Esophagus muscularis mucosa (tissue), 4 donors: ENCODE data around the gene WNT1. TPM values are rescaled to one million over a fixed set of nuclear protein-coding genes. Genes with fewer than 3 reads are reported as not detected.

ENCODE experiments used
- DNase-seq: peaks from one replicate; pipeline ENCODE4 v3.0.0-alpha.2; 2017; ENCODE audit errors: extremely low spot score
- H3K27ac ChIP-seq, 4 donors: fragments of 200-600 bp; sonication (generic); replicated peaks in 1 of 4; 1 replicate in 3 of 4; 2 replicates in 1 of 4; pipeline ENCODE4 v1.5.1; 2016 to 2019; ENCODE audit warnings: mild to moderate bottlenecking in 1 of 4
- H3K27me3 ChIP-seq, 4 donors: fragments of 200-600 bp; sonication (generic); one replicate each; pipeline versions ENCODE4 v1.5.1 to v1.6.0; 2016 to 2019
- H3K36me3 ChIP-seq, 4 donors: fragments of 200-600 bp; sonication (generic); one replicate each; pipeline ENCODE4 v1.5.1; 2016 to 2019
- H3K4me1 ChIP-seq, 4 donors: fragments of 200-600 bp; sonication (generic); one replicate each; pipeline ENCODE4 v1.5.1; 2016 to 2019
- H3K4me3 ChIP-seq, 4 donors: fragments of 200-600 bp; sonication (generic); 1 replicate in 2 of 4; 2 replicates in 2 of 4; pipeline ENCODE4 v1.5.1; 2016 to 2019; ENCODE audit warnings: mild to moderate bottlenecking in 4 of 4, moderate library complexity in 1 of 4
- H3K9me3 ChIP-seq, 4 donors: fragments of 200-600 bp; sonication (generic); 1 replicate in 3 of 4; 2 replicates in 1 of 4; pipeline ENCODE4 v1.5.1; 2016 to 2019
- EP300 ChIP-seq: sonication (generic); formaldehyde crosslinking; IDR thresholded peaks from one replicate; pipeline ENCODE4 v1.6.1; 2017; ENCODE audit warnings: antibody characterized with exemption
- POLR2A ChIP-seq: fragments of 450-650 bp; IDR thresholded peaks from one replicate; pipeline ENCODE4 v1.6.1; 2017; ENCODE audit warnings: antibody characterized with exemption, moderate library complexity, mild to moderate bottlenecking, low read depth
- POLR2AphosphoS5 ChIP-seq, 2 donors: sonication (generic); formaldehyde crosslinking; IDR thresholded peaks; one replicate each; pipeline ENCODE4 v1.6.1; 2017; ENCODE audit warnings: antibody characterized with exemption in 2 of 2
- WGBS: methylation state at CpG from one replicate; pipeline ENCODE4 v1.1.5; 2018; 5-methylcytosine and 5-hydroxymethylcytosine counted together
- intact Hi-C: fragments of 100-400 bp; cut with DNase I; formaldehyde crosslinking; loops from one replicate; pipeline ENCODE4 v1.15.1; 2023
- total RNA-seq, 4 donors: library from RNA; depleted of rRNA; stranded (reverse); fragments of >200 nt; gene quantifications; one replicate each; pipeline versions ENCODE4 v1.1.0 to v1.2.1, GENCODE V29; 2016
- TF ChIP-seq, protein P1 (sequence below), 3 experiments: fragments of 200-600 bp in 2 of 3; fragments of 450-650 bp in 1 of 3; sonication (generic) in 2 of 3; IDR thresholded peaks; one replicate each; pipeline ENCODE4 v1.5.1; 2017 to 2019; ENCODE audit warnings: antibody characterized with exemption in 3 of 3, mild to moderate bottlenecking in 2 of 3, moderate library complexity in 1 of 3

Gene WNT1
- total RNA-seq, 4 donors from 2014 or later, result not detected

DNA sequence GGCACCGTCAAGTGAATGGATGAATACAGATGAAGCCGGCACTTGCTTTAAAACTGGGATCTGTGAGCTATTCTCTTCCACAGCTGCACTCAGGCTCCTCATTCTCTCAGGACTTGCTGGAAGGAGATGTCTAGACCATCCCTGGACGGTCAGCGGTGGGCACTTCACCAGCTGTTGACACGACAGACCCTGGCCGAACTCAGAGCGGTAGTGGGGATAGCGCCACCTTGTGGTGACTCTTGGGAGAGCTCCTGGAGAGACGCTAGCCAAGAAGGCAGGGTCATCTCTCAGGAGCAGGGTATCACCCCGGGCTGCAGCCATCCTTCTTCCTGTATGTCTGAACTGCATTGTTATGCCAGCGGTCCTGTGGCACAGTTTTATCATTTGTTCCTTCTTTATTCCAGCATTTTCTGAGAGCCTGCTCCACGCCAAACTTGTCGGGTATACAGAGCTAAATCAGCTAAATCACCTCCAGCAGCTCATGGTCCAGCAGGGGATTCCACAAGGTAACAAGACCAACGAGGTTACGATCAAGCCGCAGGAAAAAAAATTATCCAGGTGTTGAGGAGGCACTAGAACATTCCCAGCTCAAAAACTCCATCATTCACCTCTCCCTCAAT is 10.0 kb downstream of the WNT1 start:
- Histone ChIP-seq H3K36me3 (no peaks in the 10 kb centered on the region), H3K27ac (no peak overlapping the region), H3K27me3 (peaks cover 0 to 94% (median 8%) of the 10 kb centered on the region in 4 donors), H3K9me3 (no peaks in the 10 kb centered on the region), H3K4me3 (no peak overlapping the region), H3K4me1 (peaks cover 0 to 7% (median 3%) of the 10 kb centered on the region in 4 donors)
- WGBS, result 32% methylated on average over 15 of the region's 16 CpGs
- TF ChIP-seq, protein P1, sequence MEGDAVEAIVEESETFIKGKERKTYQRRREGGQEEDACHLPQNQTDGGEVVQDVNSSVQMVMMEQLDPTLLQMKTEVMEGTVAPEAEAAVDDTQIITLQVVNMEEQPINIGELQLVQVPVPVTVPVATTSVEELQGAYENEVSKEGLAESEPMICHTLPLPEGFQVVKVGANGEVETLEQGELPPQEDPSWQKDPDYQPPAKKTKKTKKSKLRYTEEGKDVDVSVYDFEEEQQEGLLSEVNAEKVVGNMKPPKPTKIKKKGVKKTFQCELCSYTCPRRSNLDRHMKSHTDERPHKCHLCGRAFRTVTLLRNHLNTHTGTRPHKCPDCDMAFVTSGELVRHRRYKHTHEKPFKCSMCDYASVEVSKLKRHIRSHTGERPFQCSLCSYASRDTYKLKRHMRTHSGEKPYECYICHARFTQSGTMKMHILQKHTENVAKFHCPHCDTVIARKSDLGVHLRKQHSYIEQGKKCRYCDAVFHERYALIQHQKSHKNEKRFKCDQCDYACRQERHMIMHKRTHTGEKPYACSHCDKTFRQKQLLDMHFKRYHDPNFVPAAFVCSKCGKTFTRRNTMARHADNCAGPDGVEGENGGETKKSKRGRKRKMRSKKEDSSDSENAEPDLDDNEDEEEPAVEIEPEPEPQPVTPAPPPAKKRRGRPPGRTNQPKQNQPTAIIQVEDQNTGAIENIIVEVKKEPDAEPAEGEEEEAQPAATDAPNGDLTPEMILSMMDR (IDR thresholded peaks at IDR 0.05), result peak; percentile 73 to 82 (median 76)
- no peak for TF ChIP-seq POLR2A
- intact Hi-C loops, result no loop called here
- no peak for DNase-seq

DNA sequence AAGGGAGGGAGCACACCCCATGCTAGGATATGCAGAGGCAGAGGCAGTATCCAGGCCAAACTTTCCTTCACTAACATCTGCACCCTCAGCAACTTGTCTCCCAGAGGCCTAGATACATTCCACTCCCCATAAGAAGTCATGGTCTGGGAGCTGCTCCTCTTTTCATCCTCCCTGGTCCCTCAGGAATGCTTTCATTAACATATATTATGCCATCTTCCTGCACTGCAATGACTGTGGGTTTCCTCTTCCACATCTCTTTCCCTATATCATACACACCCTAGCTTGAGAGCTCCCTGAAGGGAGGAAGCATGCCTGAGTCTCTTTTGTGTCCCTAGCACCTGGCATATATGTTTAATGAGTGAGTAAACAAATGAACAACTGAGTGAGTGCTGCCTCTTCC is 12.4 kb downstream of the WNT1 start:
- peaks cover 0 to 98% (median 25%) of the 10 kb centered on the region in 4 donors for H3K27me3 ChIP-seq
- intact Hi-C loops, result no loop called here
- no peaks in the 10 kb centered on the region for H3K9me3 ChIP-seq
- peaks cover 0 to 18% (median 12%) of the 10 kb centered on the region in 4 donors for H3K4me1 ChIP-seq
- TF ChIP-seq POLR2AphosphoS5 (IDR thresholded peaks at IDR 0.05), result no peak
- TF ChIP-seq, protein P1 (IDR thresholded peaks at IDR 0.05), result no peak
- no peak for TF ChIP-seq POLR2A
- TF ChIP-seq EP300, result no peak
- H3K4me3 ChIP-seq, result no peak overlapping the region
- no peak for DNase-seq
- no peaks in the 10 kb centered on the region for H3K36me3 ChIP-seq
- no peak overlapping the region for H3K27ac ChIP-seq

DNA sequence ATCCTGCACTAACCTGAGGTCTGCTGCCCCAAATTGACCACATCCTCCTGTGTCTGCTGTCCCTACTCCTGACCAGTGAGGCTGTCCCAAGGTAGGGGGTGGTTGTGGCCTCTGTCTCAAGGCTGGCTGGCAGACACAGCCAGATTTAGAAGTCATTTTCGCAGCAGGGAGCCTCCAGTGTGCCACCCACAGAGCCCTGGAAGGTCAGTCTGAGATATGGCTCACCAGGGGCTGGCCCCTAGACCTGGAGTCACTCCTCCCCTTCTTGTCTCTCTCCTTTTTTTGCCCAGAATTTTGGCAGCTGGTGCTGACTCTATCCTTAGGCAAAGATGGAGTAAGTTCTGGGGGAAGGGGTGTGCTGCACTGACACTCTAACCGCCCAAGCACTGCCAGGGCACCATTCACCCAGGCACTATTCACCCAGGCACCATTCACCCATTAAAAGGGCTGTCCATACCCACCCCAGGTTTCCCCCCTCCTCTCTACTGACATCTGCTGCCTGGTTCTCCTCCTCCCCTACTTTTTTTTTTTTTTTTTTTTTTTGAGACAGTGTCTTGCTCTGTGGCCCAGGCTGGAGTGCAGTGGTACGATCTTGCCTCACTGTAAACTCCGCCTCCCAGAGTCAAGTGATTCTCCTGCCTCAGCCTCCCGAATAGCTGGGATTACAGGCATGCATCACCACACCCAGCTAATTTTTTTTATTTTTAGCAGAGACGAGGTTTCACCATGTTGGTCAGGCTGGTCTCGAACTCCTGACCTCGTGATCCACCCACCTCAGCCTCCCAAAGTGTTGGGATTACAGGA is 13.3 kb downstream of the WNT1 start:
- H3K9me3 ChIP-seq, result no peaks in the 10 kb centered on the region
- TF ChIP-seq POLR2AphosphoS5 (IDR thresholded peaks at IDR 0.05), result no peak
- TF ChIP-seq EP300, result no peak
- TF ChIP-seq, protein P1 (IDR thresholded peaks at IDR 0.05), result no peak
- no peak for TF ChIP-seq POLR2A
- no peaks in the 10 kb centered on the region for H3K36me3 ChIP-seq
- intact Hi-C loops, result no loop called here
- no peak overlapping the region for H3K27ac ChIP-seq
- DNase-seq, result no peak
- peaks cover 0 to 98% (median 25%) of the 10 kb centered on the region in 4 donors for H3K27me3 ChIP-seq
- peaks cover 0 to 23% (median 13%) of the 10 kb centered on the region in 4 donors for H3K4me1 ChIP-seq
- H3K4me3 ChIP-seq, result no peak overlapping the region
- 69% methylated on average over 8 of the region's 8 CpGs for WGBS

GRCh38 chr12:48993787-48994186 is 15.7 kb downstream of the WNT1 start:
- 91% methylated on average over 3 of the region's 3 CpGs for WGBS
- DNase-seq, result no peak
- TF ChIP-seq EP300 (no peak), POLR2AphosphoS5 (IDR thresholded peaks at IDR 0.05) (no peak), POLR2A (no peak)
- TF ChIP-seq, protein P1 (IDR thresholded peaks at IDR 0.05), result no peak
- Histone ChIP-seq H3K4me1 (peaks cover 20 to 41% (median 34%) of the 10 kb centered on the region in 4 donors), H3K27ac (no peak overlapping the region), H3K9me3 (no peaks in the 10 kb centered on the region), H3K36me3 (no peaks in the 10 kb centered on the region), H3K4me3 (no peak overlapping the region), H3K27me3 (peaks cover 6 to 97% (median 34%) of the 10 kb centered on the region in 4 donors)
- intact Hi-C loops, result no loop called here
